Cardiac fibroblast (primary cell): ENCODE data around the gene FAM83D.

Experiments used
- DNase-seq, 2 donors: peaks; one replicate each; pipeline versions ENCODE4 v3.0.0 to v3.0.0-alpha.2; 2010; ENCODE audit warnings: low read depth in 2 of 2
- H3K4me3 ChIP-seq, 2 donors: replicated peaks in 1 of 2; 1 replicate in 1 of 2; 2 replicates in 1 of 2; pipeline ENCODE4 v1.5.1; 2011; ENCODE audit warnings: low read depth in 2 of 2, low read length in 2 of 2, mild to moderate bottlenecking in 2 of 2, moderate library complexity in 1 of 2
- CTCF ChIP-seq: IDR thresholded peaks from one replicate; pipeline ENCODE4 v1.5.1; 2011; ENCODE audit warnings: low read depth, mild to moderate bottlenecking, low read length, inconsistent platforms

FAM83D gene

GRCh38 chr20:38920851-38921250 is 5.4 kb upstream of the FAM83D start:
- TF ChIP-seq CTCF = no peak
- DNase-seq = no peak
- H3K4me3 ChIP-seq = no peak overlapping the region

GRCh38 chr20:38924718-38925117 is 1.5 kb upstream of the FAM83D start:
- no peak for DNase-seq
- no peak for TF ChIP-seq CTCF
- no peak overlapping the region for H3K4me3 ChIP-seq

- peak overlapping the region; percentile 74 to 89 for H3K4me3 ChIP-seq
- TF ChIP-seq CTCF = no peak
- DNase-seq = peak; percentile 28 to 51
Observed at GRCh38 chr20:38926934-38927616, 858 bp downstream of the FAM83D start.

GRCh38 chr20:38927902-38928578 is 1.8 kb downstream of the FAM83D start:
- no peak for DNase-seq
- peak overlapping the region; percentile 4 to 89 for H3K4me3 ChIP-seq
- no peak for TF ChIP-seq CTCF

GRCh38 chr20:38930242-38930569 is 4.0 kb downstream of the FAM83D start:
- no peak for TF ChIP-seq CTCF
- H3K4me3 ChIP-seq = no peak overlapping the region

GRCh38 chr20:38931984-38932383 is 5.8 kb downstream of the FAM83D start:
- no peak for DNase-seq
- TF ChIP-seq CTCF = no peak
- H3K4me3 ChIP-seq = no peak overlapping the region

More at GRCh38 chr20:38930242-38930569, 4.0 kb downstream of the FAM83D start:
- DNase-seq = no peak
